ENCODE measurements around the gene AGBL4.

The AGBL4 gene

GRCh38 chr1:48676376-48676775 is 1347.4 kb downstream of the AGBL4 start:
- H3K27me3 ChIP-seq (ENCODE audit: insufficient read depth, low read length, poor library complexity): peaks cover 11% of the 10 kb centered on the region
- no peak overlapping the region for H3K27ac ChIP-seq (ENCODE audit: low read length)
- DNase-seq: no peak
- no peaks in the 10 kb centered on the region for H3K79me2 ChIP-seq (ENCODE audit: insufficient read depth, low read length)
- H4K20me1 ChIP-seq (ENCODE audit: insufficient read depth, low read length): no peaks in the 10 kb centered on the region
- no peak overlapping the region for H2AFZ ChIP-seq (ENCODE audit: low read depth, low read length)
- TF ChIP-seq EZH2 (IDR thresholded peaks at IDR 0.05; ENCODE audit: borderline replicate concordance, low read depth, low read length, severe bottlenecking) (no peak), CTCF (IDR thresholded peaks at IDR 0.05; ENCODE audit: borderline replicate concordance, extremely low read depth, low read length, poor library complexity, severe bottlenecking) (no peak)
- H3K36me3 ChIP-seq (ENCODE audit: insufficient read depth, low read length): no peaks in the 10 kb centered on the region
- no peaks in the 10 kb centered on the region for H3K9me3 ChIP-seq (ENCODE audit: insufficient read depth, low read length, severe bottlenecking)
- no peak for ATAC-seq (ENCODE audit: insufficient read depth, low read depth)
- no peaks in the 10 kb centered on the region for H3K4me1 ChIP-seq (ENCODE audit: insufficient read depth, low read length)
- H3K4me3 ChIP-seq (ENCODE audit: low read depth in 1 of 2, low read length in 2 of 2): no peak overlapping the region
- no peak overlapping the region for H3K4me2 ChIP-seq (ENCODE audit: insufficient read depth, low read length)
- no peak overlapping the region for H3K9ac ChIP-seq (ENCODE audit: low read depth, low read length)

- H3K27me3 ChIP-seq (ENCODE audit: insufficient read depth, low read length, poor library complexity): peaks cover 11% of the 10 kb centered on the region
- H2AFZ ChIP-seq (ENCODE audit: low read depth, low read length): no peak overlapping the region
- TF ChIP-seq EZH2 (IDR thresholded peaks at IDR 0.05; ENCODE audit: borderline replicate concordance, low read depth, low read length, severe bottlenecking) (no peak), CTCF (IDR thresholded peaks at IDR 0.05; ENCODE audit: borderline replicate concordance, extremely low read depth, low read length, poor library complexity, severe bottlenecking) (no peak)
- no peaks in the 10 kb centered on the region for H3K79me2 ChIP-seq (ENCODE audit: insufficient read depth, low read length)
- no peaks in the 10 kb centered on the region for H3K9me3 ChIP-seq (ENCODE audit: insufficient read depth, low read length, severe bottlenecking)
- no peak overlapping the region for H3K4me3 ChIP-seq (ENCODE audit: low read depth in 1 of 2, low read length in 2 of 2)
- H3K36me3 ChIP-seq (ENCODE audit: insufficient read depth, low read length): no peaks in the 10 kb centered on the region
- no peaks in the 10 kb centered on the region for H3K4me1 ChIP-seq (ENCODE audit: insufficient read depth, low read length)
- H4K20me1 ChIP-seq (ENCODE audit: insufficient read depth, low read length): no peaks in the 10 kb centered on the region
- DNase-seq: no peak
- no peak for ATAC-seq (ENCODE audit: insufficient read depth, low read depth)
- H3K9ac ChIP-seq (ENCODE audit: low read depth, low read length): no peak overlapping the region
- H3K4me2 ChIP-seq (ENCODE audit: insufficient read depth, low read length): no peak overlapping the region
- H3K27ac ChIP-seq (ENCODE audit: low read length): no peak overlapping the region
Measured at GRCh38 chr1:48675251-48675650, 1348.5 kb downstream of the AGBL4 start.

GRCh38 chr1:48674641-48675040 is 1349.1 kb downstream of the AGBL4 start:
- ATAC-seq (ENCODE audit: insufficient read depth, low read depth): no peak
- Histone ChIP-seq H3K27me3 (ENCODE audit: insufficient read depth, low read length, poor library complexity) (peaks cover 11% of the 10 kb centered on the region), H3K4me3 (ENCODE audit: low read depth in 1 of 2, low read length in 2 of 2) (no peak overlapping the region), H3K36me3 (ENCODE audit: insufficient read depth, low read length) (no peaks in the 10 kb centered on the region), H3K9ac (ENCODE audit: low read depth, low read length) (no peak overlapping the region), H4K20me1 (ENCODE audit: insufficient read depth, low read length) (no peaks in the 10 kb centered on the region), H3K79me2 (ENCODE audit: insufficient read depth, low read length) (no peaks in the 10 kb centered on the region), H2AFZ (ENCODE audit: low read depth, low read length) (no peak overlapping the region), H3K4me2 (ENCODE audit: insufficient read depth, low read length) (no peak overlapping the region), H3K9me3 (ENCODE audit: insufficient read depth, low read length, severe bottlenecking) (no peaks in the 10 kb centered on the region), H3K27ac (ENCODE audit: low read length) (no peak overlapping the region), H3K4me1 (ENCODE audit: insufficient read depth, low read length) (no peaks in the 10 kb centered on the region)
- TF ChIP-seq EZH2 (IDR thresholded peaks at IDR 0.05; ENCODE audit: borderline replicate concordance, low read depth, low read length, severe bottlenecking) (no peak), CTCF (IDR thresholded peaks at IDR 0.05; ENCODE audit: borderline replicate concordance, extremely low read depth, low read length, poor library complexity, severe bottlenecking) (no peak)
- DNase-seq: no peak
